IMR-90 (cell line): ENCODE data around the gene CACNG7. TPM values are rescaled to one million over a fixed set of nuclear protein-coding genes. Genes with fewer than 3 reads are reported as not detected.

Experiments
- ATAC-seq: fragments of 200-7000 bp; cut with Tn5 transposase; 2 replicates; pipeline ENCODE4 v1.9.1; 2020; ENCODE audit warnings: low read depth, mild to moderate bottlenecking, moderate library complexity
- BruUV-seq: library from RNA; stranded (reverse); fragments of 400-500 nt; replicated peaks from 2 replicates; lab custom pipeline; 2021; lab: Mats Ljungman, UMichigan
- CTCF ChIA-PET: fragments of 300-600 bp; formaldehyde crosslinking; extraction: SDS; loops from one replicate; lab custom pipeline; 2021; ENCODE audit warnings: antibody characterized with exemption; lab: Yijun Ruan, JAX
- POLR2A ChIA-PET: fragments of 300-600 bp; sonication (Branson Sonifier 250); formaldehyde crosslinking; loops from one replicate; lab custom pipeline; 2022; ENCODE audit warnings: antibody characterized with exemption; ENCODE audit not compliant: unreplicated experiment; lab: Charles Lee
- DNase-seq: peaks from one replicate; pipeline ENCODE4 v3.0.0; 2013
- H2AFZ ChIP-seq: replicated peaks from 2 replicates; pipeline ENCODE3; 2013; ENCODE audit warnings: low read length, mild to moderate bottlenecking; ENCODE audit not compliant: poor library complexity
- H2AK5ac ChIP-seq: 2 replicates; pipeline ENCODE4 v1.6.1; 2013; ENCODE audit warnings: low read depth, low read length, inconsistent platforms
- H2AK9ac ChIP-seq: replicated peaks from 2 replicates; pipeline ENCODE3; 2013; ENCODE audit warnings: mild to moderate bottlenecking, low read depth, low read length, moderate library complexity; ENCODE audit not compliant: poor library complexity
- H2BK120ac ChIP-seq: 2 replicates; pipeline ENCODE4 v1.6.1; 2013; ENCODE audit warnings: low read depth, low read length, inconsistent platforms
- H2BK15ac ChIP-seq: 3 replicates; pipeline ENCODE4 v1.6.1; 2013; ENCODE audit warnings: low read depth, low read length, inconsistent platforms
- H2BK20ac ChIP-seq: 2 replicates; pipeline ENCODE4 v1.6.1; 2013; ENCODE audit warnings: low read depth, mild to moderate bottlenecking, inconsistent platforms, low read length, moderate library complexity
- H2BK5ac ChIP-seq: 2 replicates; pipeline ENCODE4 v1.6.1; 2013; ENCODE audit warnings: mild to moderate bottlenecking, low read depth, low read length, inconsistent platforms; ENCODE audit not compliant: poor library complexity, severe bottlenecking
- H3K14ac ChIP-seq: replicated peaks from 2 replicates; pipeline ENCODE4 v1.6.1; 2013; ENCODE audit warnings: low read depth, low read length, inconsistent platforms
- H3K18ac ChIP-seq: 2 replicates; pipeline ENCODE4 v1.6.1; 2013; ENCODE audit warnings: low read depth, low read length, control low read depth
- H3K23ac ChIP-seq: 2 replicates; pipeline ENCODE4 v1.6.1; 2013; ENCODE audit warnings: low read depth, low read length, inconsistent platforms
- H3K27ac ChIP-seq: 2 replicates; pipeline ENCODE4 v1.5.1; 2013; ENCODE audit warnings: mild to moderate bottlenecking, control low read depth, low read length; ENCODE audit not compliant: insufficient read depth
- H3K27me3 ChIP-seq: 2 replicates; pipeline ENCODE4 v1.6.1; 2013; ENCODE audit warnings: low read length; ENCODE audit not compliant: control insufficient read depth, insufficient read depth
- H3K36me3 ChIP-seq: 2 replicates; pipeline ENCODE4 v1.6.1; 2013; ENCODE audit warnings: low read length, mixed read lengths; ENCODE audit not compliant: control insufficient read depth, insufficient read depth
- H3K4ac ChIP-seq: 2 replicates; pipeline ENCODE4 v1.6.1; 2013; ENCODE audit warnings: low read depth, low read length, inconsistent platforms
- H3K4me1 ChIP-seq: 2 replicates; pipeline ENCODE4 v1.6.1; 2013; ENCODE audit warnings: low read length, mixed read lengths; ENCODE audit not compliant: control insufficient read depth, insufficient read depth
- H3K4me2 ChIP-seq: 2 replicates; pipeline ENCODE4 v1.6.1; 2013; ENCODE audit warnings: low read depth, mild to moderate bottlenecking, control low read depth, low read length, moderate library complexity
- H3K4me3 ChIP-seq: 2 replicates; pipeline ENCODE4 v1.5.1; 2013; ENCODE audit warnings: low read depth, mild to moderate bottlenecking, control low read depth, low read length, moderate library complexity; ENCODE audit not compliant: insufficient read depth
- H3K56ac ChIP-seq: 2 replicates; pipeline ENCODE4 v1.6.1; 2013; ENCODE audit warnings: low read length, inconsistent platforms; ENCODE audit not compliant: insufficient read depth; ENCODE audit errors: extremely low read depth
- H3K79me1 ChIP-seq, 2 experiments: 2 replicates each; pipeline ENCODE4 v1.6.1; 2013; ENCODE audit warnings: low read length in 2 of 2, inconsistent platforms in 1 of 2, low read depth in 1 of 2
- H3K9ac ChIP-seq: 2 replicates; pipeline ENCODE4 v1.6.1; 2013; ENCODE audit warnings: low read depth, low read length, control low read depth
- H3K9me1 ChIP-seq: 2 replicates; pipeline ENCODE4 v1.6.1; 2013; ENCODE audit warnings: low read length, inconsistent platforms; ENCODE audit not compliant: insufficient read depth
- H3K9me3 ChIP-seq: 2 replicates; pipeline ENCODE4 v1.6.1; 2013; ENCODE audit warnings: low read length; ENCODE audit not compliant: control insufficient read depth, insufficient read depth
- H4K20me1 ChIP-seq: 2 replicates; pipeline ENCODE4 v1.6.1; 2013; ENCODE audit warnings: low read length, inconsistent platforms; ENCODE audit not compliant: insufficient read depth
- H4K5ac ChIP-seq: 2 replicates; pipeline ENCODE4 v1.6.1; 2013; ENCODE audit warnings: mild to moderate bottlenecking, low read depth, low read length, control low read depth
- H4K8ac ChIP-seq, 2 experiments: 2 replicates each; pipeline ENCODE4 v1.6.1; 2013; ENCODE audit warnings: low read depth in 2 of 2, low read length in 2 of 2, control low read depth in 1 of 2, inconsistent platforms in 1 of 2
- H4K91ac ChIP-seq: 2 replicates; pipeline ENCODE4 v1.6.1; 2013; ENCODE audit warnings: low read depth, low read length, inconsistent platforms; ENCODE audit not compliant: insufficient read depth
- BHLHE40 ChIP-seq: fragments of 150-350 bp; IDR thresholded peaks from 2 replicates; pipeline ENCODE4 v1.6.1; 2016; ENCODE audit warnings: mild to moderate bottlenecking, low read depth, low read length
- CEBPB ChIP-seq: IDR thresholded peaks from 2 replicates; pipeline ENCODE4 v1.6.1; 2012; ENCODE audit warnings: low read depth, low read length, improper control_type of control experiment
- MAFK ChIP-seq: IDR thresholded peaks from 2 replicates; pipeline ENCODE4 v1.6.1; 2012; ENCODE audit warnings: low read depth, low read length, improper control_type of control experiment
- MAZ ChIP-seq: IDR thresholded peaks from 2 replicates; pipeline ENCODE4 v1.6.1; 2012; ENCODE audit warnings: low read depth, mild to moderate bottlenecking, low read length, improper control_type of control experiment, moderate library complexity, borderline replicate concordance
- MXI1 ChIP-seq: IDR thresholded peaks from 2 replicates; pipeline ENCODE4 v1.6.1; 2012; ENCODE audit warnings: low read depth, mild to moderate bottlenecking, low read length, moderate library complexity, borderline replicate concordance
- NFE2L2 ChIP-seq: fragments of 150-350 bp; IDR thresholded peaks from 2 replicates; pipeline ENCODE4 v1.6.1; 2016; ENCODE audit warnings: low read depth, mild to moderate bottlenecking, low read length
- POLR2A ChIP-seq: IDR thresholded peaks from 2 replicates; pipeline ENCODE4 v1.6.1; 2012; ENCODE audit warnings: mild to moderate bottlenecking, low read depth, low read length
- RAD21 ChIP-seq: IDR thresholded peaks from 2 replicates; pipeline ENCODE4 v1.6.1; 2012; ENCODE audit warnings: low read length, improper control_type of control experiment
- RCOR1 ChIP-seq: IDR thresholded peaks from 2 replicates; pipeline ENCODE4 v1.6.1; 2012; ENCODE audit warnings: mild to moderate bottlenecking, low read length, improper control_type of control experiment; ENCODE audit not compliant: insufficient replicate concordance
- RFX5 ChIP-seq: IDR thresholded peaks from 2 replicates; pipeline ENCODE4 v1.8.0; 2012; ENCODE audit warnings: low read depth, mild to moderate bottlenecking, low read length, moderate library complexity
- SMC3 ChIP-seq: fragments of 150-350 bp; IDR thresholded peaks from 2 replicates; pipeline ENCODE4 v1.6.1; 2016; ENCODE audit warnings: low read depth, mild to moderate bottlenecking, antibody characterized with exemption, low read length, moderate library complexity
- WGBS, 2 experiments: methylation state at CpG; one replicate each; pipeline versions ENCODE4 v1.1.5 to v1.1.7; 2013; ENCODE audit warnings: missing lambda C conversion rate in 2 of 2; ENCODE audit not compliant: insufficient read length in 1 of 2; ENCODE audit errors: extremely low coverage in 2 of 2; 5-methylcytosine and 5-hydroxymethylcytosine counted together
- dilution Hi-C: fragments of 300-500 bp; cut with HindIII; formaldehyde crosslinking; loops from one replicate; pipeline ENCODE4 v1.14.3; 2018; ENCODE audit warnings: low sequenced_read_pairs; ENCODE audit not compliant: unreplicated experiment
- in situ Hi-C: fragments of 300-500 bp; cut with MboI; formaldehyde crosslinking; loops from 3 replicates; pipeline ENCODE4 v1.14.3; 2019; ENCODE audit warnings: low sequenced_read_pairs, inconsistent platforms, mixed read lengths
- intact Hi-C: fragments of 100-400 bp; cut with micrococcal nuclease; formaldehyde crosslinking; loops from 2 replicates; pipeline ENCODE4 v1.10.0; 2022
- polyA plus RNA-seq, 3 experiments: library from polyadenylated mRNA; depleted of rRNA; stranded (reverse); fragments of >200 nt; gene quantifications; 2 replicates each; pipeline ENCODE4 v1.2.3, GENCODE V29; 2012; ENCODE audit warnings: low replicate concordance in 1 of 3
- total RNA-seq: library from RNA; depleted of rRNA; stranded (reverse); fragments of >200 nt; gene quantifications from 2 replicates; pipeline ENCODE4 v1.2.3, GENCODE V29; 2012
- TF ChIP-seq, protein P1 (sequence below): fragments of 150-350 bp; IDR thresholded peaks from 2 replicates; pipeline ENCODE4 v1.6.1; 2017; ENCODE audit warnings: mild to moderate bottlenecking, antibody characterized with exemption, low read length, low read depth
- TF ChIP-seq, protein P2 (sequence below): fragments of 150-350 bp; IDR thresholded peaks from 2 replicates; pipeline ENCODE4 v1.6.1; 2016; ENCODE audit warnings: low read depth, mild to moderate bottlenecking, low read length, moderate library complexity, borderline replicate concordance

The CACNG7 gene
- total and polyA plus RNA-seq, 2 of the 4 experiments (the other 2 are of a cell fraction): 0.36 to 6.7 TPM

DNA sequence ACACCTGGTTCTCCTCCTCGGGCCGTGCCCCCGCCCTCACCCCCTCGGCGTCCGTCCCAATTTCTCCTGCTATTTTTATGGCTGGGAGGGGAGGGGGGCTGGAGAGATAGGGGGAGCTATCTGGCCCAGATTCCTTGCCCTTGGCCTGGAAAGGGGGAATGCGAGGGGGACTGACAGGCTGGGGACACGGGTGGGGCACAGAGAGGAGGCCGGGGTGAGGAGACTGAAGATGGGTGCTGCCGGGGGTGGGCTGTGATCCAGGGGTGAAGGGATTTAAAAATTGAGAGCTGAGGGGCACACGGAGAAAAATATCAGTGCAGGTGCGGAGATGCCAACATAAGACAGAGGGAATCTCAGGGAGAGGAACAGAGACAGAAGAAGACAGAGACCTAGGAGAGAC lies 24.8 kb upstream of the CACNG7 start:
- Histone ChIP-seq H2BK120ac (no peak overlapping the region), H3K18ac (no peak overlapping the region), H4K8ac (no peak overlapping the region), H3K9me3 (no peaks in the 10 kb centered on the region), H2BK20ac (no peak overlapping the region), H3K56ac (no peak overlapping the region), H4K91ac (no peak overlapping the region), H4K5ac (no peak overlapping the region), H3K9me1 (no peaks in the 10 kb centered on the region), H3K14ac (no peak overlapping the region), H3K4ac (no peak overlapping the region), H3K27ac (no peak overlapping the region), H2BK15ac (no peak overlapping the region), H4K20me1 (no peaks in the 10 kb centered on the region), H2AK5ac (no peak overlapping the region), H2BK5ac (no peak overlapping the region), H3K4me1 (peaks cover 3% of the 10 kb centered on the region; the same call in 1 of the 2 replicates), H3K4me3 (no peak overlapping the region), H2AFZ (no peak overlapping the region), H3K23ac (no peak overlapping the region), H3K79me1 (no peaks in the 10 kb centered on the region), H3K27me3 (peaks cover 52% of the 10 kb centered on the region), H3K36me3 (no peaks in the 10 kb centered on the region), H3K4me2 (no peak overlapping the region), H3K9ac (no peak overlapping the region), H2AK9ac (no peak overlapping the region)
- in situ Hi-C loops: loop anchor here (10.0 kb wide), 1 partner anchor 141 kb away; no protein-coding TSS in a partner anchor
- no TSS peak for BruUV-seq
- WGBS, 2 experiments: 41% methylated on average over 4 of the region's 12 CpGs; no CpG with 5 or more reads in 1 of the 2 experiments
- TF ChIP-seq RAD21: no peak
- TF ChIP-seq, protein P1, sequence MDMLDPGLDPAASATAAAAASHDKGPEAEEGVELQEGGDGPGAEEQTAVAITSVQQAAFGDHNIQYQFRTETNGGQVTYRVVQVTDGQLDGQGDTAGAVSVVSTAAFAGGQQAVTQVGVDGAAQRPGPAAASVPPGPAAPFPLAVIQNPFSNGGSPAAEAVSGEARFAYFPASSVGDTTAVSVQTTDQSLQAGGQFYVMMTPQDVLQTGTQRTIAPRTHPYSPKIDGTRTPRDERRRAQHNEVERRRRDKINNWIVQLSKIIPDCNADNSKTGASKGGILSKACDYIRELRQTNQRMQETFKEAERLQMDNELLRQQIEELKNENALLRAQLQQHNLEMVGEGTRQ: no peak
- TF ChIP-seq, protein P2, sequence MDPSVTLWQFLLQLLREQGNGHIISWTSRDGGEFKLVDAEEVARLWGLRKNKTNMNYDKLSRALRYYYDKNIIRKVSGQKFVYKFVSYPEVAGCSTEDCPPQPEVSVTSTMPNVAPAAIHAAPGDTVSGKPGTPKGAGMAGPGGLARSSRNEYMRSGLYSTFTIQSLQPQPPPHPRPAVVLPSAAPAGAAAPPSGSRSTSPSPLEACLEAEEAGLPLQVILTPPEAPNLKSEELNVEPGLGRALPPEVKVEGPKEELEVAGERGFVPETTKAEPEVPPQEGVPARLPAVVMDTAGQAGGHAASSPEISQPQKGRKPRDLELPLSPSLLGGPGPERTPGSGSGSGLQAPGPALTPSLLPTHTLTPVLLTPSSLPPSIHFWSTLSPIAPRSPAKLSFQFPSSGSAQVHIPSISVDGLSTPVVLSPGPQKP: no peak
- TF ChIP-seq MXI1: no peak
- no peak for TF ChIP-seq MAZ
- no peak for TF ChIP-seq SMC3
- no peak for TF ChIP-seq CEBPB
- TF ChIP-seq POLR2A: no peak
- no peak for TF ChIP-seq RFX5
- no peak for TF ChIP-seq RCOR1
- TF ChIP-seq BHLHE40: no peak
- TF ChIP-seq NFE2L2: no peak
- no peak for TF ChIP-seq MAFK
- dilution Hi-C loops: no loop called here
- intact Hi-C loops: no loop called here
- ATAC-seq (no peak), DNase-seq (no peak)
- CTCF ChIA-PET: no interaction called here
- POLR2A ChIA-PET: no interaction called here
